Upper lobe of left lung (tissue), 4 donors: ENCODE results near the gene VPS35L.

Source experiments
- POLR2AphosphoS5 ChIP-seq, 2 donors: sonication (generic); formaldehyde crosslinking; IDR thresholded peaks; one replicate each; pipeline ENCODE4 v1.5.1; 2017; ENCODE audit warnings: antibody characterized with exemption in 2 of 2
- TF ChIP-seq, protein P1 (sequence below), 6 experiments: fragments of 450-650 bp in 4 of 6; fragments of 200-600 bp in 2 of 6; sonication (generic) in 2 of 6; IDR thresholded peaks; one replicate each; pipeline ENCODE4 v1.5.1; 2016 to 2019; ENCODE audit warnings: antibody characterized with exemption in 6 of 6

DNA sequence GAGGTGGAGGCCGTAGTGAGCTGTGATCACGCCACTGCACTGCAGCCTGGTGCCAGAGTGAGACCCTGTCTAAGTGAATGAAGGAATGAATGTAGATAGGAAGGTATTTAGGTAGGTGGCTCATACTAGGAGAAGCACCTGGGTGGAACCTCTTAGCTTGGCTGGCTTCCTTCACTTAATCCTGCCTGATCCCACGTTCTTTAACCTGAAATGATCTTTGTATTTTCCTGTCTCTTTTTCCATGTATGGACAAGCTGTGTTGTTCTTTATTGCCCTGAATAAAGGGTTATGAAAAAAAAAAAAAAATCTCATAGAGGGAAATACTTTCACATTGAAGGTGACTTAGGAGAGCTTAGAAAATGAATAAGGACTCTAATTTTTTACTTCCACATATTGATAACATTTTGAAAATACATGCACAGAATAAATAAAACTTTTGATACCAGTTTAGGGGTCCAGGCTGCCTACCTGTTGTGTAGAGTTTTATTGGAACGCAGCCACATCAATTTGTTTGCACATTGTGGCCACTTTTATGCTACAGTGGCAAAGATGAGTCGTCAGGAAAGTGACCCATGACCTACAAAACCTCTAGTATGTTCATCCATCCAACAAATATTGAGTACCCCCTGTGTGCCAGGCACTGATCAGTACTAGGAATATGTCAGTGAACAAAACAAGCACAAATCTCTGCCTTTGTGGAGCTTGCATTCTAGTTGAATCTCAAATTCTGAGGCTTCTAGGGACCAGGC, 44.6 kb downstream of the VPS35L start:
- TF ChIP-seq, protein P1, sequence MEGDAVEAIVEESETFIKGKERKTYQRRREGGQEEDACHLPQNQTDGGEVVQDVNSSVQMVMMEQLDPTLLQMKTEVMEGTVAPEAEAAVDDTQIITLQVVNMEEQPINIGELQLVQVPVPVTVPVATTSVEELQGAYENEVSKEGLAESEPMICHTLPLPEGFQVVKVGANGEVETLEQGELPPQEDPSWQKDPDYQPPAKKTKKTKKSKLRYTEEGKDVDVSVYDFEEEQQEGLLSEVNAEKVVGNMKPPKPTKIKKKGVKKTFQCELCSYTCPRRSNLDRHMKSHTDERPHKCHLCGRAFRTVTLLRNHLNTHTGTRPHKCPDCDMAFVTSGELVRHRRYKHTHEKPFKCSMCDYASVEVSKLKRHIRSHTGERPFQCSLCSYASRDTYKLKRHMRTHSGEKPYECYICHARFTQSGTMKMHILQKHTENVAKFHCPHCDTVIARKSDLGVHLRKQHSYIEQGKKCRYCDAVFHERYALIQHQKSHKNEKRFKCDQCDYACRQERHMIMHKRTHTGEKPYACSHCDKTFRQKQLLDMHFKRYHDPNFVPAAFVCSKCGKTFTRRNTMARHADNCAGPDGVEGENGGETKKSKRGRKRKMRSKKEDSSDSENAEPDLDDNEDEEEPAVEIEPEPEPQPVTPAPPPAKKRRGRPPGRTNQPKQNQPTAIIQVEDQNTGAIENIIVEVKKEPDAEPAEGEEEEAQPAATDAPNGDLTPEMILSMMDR (IDR thresholded peaks at IDR 0.05), result no peak
- TF ChIP-seq POLR2AphosphoS5 (IDR thresholded peaks at IDR 0.05), result no peak
